HG03280 (cell line): ENCODE measurements around the gene SACM1L.
"Not testable (repeated sequence)": the region's sequence is repeated elsewhere in the genome, so short reads cannot be mapped to it uniquely, and the experiment has no call there.

Experiments used
- ATAC-seq: cut with Tn5 transposase; IDR thresholded peaks from one replicate; pipeline ENCODE4 v1.9.1; 2021; ENCODE audit warnings: mild to moderate bottlenecking, moderate library complexity; ENCODE audit not compliant: unreplicated experiment

Gene SACM1L

GRCh38 chr3:45690336-45691035 is 1.3 kb downstream of the SACM1L start:
- no peak for ATAC-seq

DNA sequence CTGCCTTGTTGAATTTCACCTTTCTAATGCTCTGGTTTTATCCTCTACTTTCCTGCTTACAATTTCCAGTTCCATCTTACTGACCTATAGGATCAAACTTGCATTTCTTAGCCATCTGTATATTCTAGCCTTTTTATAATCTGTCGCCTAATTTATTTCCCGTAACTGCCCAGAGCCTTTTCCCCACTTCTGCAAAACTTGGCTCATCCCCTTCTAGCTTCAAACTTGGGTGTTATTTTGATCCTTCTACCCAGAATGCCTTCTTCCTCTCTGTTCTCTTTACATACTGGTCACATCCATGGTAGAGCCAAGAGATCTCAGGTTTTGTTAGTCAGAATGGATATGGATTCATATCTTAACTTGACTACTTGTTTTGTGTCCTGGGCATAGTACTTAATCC is 2.6 kb downstream of the SACM1L start:
- ATAC-seq = no peak

DNA sequence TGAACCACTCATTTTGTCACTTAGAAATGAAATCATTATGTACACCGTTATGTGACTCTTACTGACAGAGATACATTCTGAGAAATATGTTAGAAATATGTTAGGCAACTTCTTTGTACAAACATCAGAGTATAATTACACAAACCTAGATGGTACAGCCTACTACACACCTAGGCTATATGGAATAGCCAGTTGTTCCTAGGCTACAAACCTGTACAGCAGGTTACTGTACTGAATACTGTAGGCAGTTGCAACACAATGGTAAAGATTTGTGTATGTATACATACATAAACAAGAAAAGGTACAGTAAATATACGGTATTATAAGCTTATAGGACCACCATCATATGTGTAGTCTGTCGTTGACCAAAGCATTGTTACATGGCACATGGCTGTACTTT is 3.7 kb downstream of the SACM1L start:
- ATAC-seq = no peak

DNA sequence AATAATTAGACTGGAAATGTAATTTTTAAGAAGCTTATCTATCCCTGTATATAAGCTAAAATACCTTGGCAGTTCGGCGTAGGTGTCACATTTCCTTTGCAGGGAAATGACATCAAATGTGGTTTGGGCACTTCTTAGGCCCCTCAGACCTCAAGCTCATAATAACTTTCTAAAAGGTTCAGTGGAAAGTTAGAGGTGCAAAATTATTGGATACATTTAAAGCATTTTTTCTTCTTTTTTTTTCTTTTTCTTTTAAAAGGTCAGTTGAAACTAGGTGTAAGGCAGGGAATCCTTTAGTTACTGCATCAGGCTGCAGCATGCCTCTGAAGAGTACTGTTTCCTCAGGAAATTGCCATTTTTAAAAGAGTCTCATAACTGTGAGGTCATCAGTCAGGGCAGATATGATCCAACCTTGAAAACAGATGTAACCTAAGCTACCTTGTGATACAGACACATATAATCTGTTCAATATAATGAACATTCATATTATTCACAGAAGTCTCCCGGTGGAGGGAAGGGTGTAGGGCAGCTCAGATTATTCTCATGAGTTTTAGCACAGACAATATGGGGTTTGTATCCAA is 4.8 kb downstream of the SACM1L start:
- ATAC-seq = no peak

GRCh38 chr3:45695166-45695565 is 6.0 kb downstream of the SACM1L start:
- ATAC-seq = not testable (repeated sequence)

DNA sequence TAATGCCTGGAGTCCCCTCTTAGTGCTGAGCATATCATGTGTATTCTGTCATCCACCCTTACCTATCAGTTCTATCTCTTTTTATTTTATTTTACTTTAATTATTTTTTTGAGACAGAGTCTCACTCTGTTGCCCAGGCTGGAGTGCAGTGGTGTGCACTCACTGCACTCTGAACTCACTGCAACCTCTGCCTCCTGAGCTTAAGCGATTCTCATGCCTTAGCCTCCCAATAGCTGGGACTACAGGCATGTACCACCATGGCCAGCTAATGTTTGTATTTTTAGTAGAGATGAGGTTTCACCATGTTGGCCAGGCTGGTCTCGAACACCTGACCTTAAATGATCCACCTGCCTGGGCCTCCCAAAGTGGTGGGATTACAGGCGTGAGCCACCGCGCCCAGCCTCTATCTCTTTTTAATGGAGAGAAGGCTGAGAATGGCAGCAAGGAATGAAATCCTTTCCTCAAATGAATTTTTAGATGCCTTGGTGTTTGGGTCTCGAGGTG is 11.4 kb downstream of the SACM1L start:
- no peak for ATAC-seq

GRCh38 chr3:45701172-45701867 is 12.1 kb downstream of the SACM1L start:
- ATAC-seq = no peak

- ATAC-seq = no peak
Measured at GRCh38 chr3:45704301-45704943, 15.2 kb downstream of the SACM1L start.

DNA sequence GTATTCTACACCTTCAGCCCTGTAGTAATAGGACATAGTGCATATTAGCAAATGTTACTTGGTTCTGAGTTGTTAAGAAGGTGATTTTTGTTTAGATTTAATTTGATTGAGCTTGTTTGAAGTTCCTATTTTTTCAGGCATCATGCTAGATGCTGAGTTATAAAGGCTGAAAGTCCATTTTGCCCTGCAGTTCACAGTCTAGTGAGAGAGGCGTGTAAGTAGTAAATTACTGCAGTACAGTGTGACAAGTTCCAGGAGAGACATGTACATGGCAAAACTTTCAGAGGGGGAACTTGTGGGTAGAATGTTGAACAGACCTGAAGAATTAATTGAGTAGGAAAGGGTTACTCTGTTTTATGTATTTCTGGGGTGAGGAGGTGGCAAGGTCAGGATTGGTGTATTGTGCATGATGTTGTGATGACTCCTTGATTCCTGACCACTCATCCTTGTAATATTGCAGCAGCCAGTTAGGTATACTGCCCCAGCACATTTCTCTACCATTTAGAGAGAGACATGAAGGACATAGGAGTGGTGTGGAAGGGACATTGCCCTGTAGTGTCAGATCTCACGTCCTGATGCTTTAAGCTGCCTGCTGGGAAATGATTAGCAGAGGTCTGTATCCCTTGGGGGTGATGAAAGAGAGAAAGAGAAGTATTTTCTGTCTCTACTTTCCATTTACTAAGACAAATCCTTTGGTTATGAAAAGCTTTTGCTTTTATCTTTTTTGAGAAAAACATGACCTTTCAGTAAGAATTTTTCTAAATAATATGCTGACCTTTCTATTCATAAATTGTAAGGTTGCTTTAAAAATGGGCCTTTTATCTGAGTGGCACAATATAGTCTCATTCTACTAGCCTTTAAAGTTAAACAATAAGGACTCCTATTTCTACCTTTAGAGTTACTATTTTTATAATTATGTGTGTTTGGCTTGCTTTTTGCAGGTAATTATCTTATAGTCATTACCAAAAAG is 16.9 kb downstream of the SACM1L start:
- ATAC-seq = no peak

DNA sequence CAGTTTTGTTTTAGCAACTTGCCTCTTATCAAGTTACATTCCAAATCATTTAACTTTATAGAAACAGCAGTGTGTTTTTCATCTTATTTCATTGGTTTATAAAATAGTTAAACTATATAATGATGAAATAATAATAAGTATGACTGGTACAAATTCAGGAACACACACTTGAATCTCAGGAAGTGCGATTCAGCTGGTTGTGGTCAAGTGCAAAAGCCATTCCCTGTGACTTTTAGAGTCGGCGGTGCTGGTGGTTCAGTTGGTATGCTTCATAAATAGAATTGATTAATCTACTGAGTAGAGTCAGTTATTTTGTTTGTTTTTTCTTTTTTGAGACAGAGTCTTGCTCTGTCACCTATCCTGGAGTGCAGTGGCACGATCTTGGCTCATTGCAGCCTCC is 22.7 kb downstream of the SACM1L start:
- ATAC-seq = no peak

GRCh38 chr3:45712434-45713110 is 23.4 kb downstream of the SACM1L start:
- no peak for ATAC-seq

GRCh38 chr3:45715945-45716344 is 26.7 kb downstream of the SACM1L start:
- ATAC-seq = no peak

GRCh38 chr3:45716790-45717336 is 27.7 kb downstream of the SACM1L start:
- no peak for ATAC-seq

DNA sequence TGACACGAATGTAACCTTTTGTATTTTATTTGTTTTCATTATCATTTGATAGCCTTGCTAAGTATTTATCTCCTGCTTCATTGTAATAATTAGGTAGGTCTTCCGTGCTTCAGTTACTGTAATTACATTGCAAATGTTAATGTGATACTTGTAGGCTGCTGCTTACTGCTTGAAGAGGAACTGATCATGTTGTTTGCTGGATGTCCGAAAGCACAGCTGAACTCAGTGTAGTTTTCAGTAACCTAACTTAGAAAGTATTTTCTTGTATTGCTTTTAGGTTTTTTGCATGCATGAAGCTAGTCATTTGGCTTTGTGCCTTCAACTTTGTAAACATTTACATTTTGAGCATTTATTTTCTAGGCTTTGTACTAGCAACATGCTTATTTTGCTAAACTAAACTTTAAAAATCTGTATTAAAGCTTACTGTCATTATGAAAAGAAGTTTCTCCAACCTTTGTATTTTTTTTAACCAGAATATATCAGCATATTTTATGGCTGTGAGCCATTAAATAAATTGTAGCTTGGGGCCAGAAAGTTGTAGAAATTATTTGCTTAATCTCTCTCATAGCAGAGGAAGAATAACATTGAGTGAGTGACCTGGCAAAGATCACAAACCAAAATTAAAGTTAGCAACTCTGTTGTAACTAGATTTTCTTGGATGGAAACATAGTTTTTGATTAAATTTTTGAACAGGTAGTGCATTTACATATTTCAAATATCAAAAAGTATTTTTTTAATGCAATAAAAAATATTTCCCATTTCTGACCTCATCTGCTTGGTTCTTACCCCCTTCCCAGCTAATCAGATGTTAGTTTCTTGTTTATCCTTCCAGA is 30.7 kb downstream of the SACM1L start:
- no peak for ATAC-seq

DNA sequence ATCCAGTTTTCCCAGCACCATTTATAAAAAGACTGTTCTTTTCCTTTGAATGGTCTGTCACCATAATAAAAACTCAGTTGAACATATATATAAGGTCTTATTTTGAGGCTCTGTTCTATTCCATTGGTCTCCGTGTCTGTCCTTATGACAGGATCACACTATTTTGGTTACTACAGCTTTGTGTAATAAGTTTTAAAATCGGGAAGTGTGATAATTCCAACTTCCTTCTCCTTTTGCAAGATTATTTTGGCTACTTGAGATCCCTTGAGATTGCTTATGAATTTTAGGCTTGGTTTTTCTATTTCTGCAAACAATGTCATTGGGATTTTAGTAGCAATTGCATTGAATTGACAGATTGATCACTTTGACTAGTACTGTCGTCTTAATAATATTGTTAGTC is 35.7 kb downstream of the SACM1L start:
- no peak for ATAC-seq

DNA sequence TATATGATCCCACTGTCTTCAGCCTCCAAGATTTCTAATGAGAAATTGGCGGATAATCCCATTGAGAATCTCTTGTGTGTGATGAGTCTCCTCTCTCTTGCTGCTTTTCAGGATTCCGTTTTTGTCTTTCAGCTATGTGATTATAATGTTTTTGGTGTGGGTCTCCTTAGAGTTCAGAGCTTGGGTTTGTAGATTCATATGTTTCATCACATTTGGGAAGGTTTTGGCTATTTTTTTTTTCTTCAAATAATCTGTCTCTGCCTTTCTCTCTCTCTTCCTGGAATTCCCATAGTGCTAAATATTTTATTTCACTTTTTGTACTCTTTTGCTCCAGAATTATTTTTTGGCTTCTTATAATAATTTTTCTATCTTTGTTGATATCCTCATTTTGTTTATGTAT is 40.4 kb downstream of the SACM1L start:
- ATAC-seq = no peak

DNA sequence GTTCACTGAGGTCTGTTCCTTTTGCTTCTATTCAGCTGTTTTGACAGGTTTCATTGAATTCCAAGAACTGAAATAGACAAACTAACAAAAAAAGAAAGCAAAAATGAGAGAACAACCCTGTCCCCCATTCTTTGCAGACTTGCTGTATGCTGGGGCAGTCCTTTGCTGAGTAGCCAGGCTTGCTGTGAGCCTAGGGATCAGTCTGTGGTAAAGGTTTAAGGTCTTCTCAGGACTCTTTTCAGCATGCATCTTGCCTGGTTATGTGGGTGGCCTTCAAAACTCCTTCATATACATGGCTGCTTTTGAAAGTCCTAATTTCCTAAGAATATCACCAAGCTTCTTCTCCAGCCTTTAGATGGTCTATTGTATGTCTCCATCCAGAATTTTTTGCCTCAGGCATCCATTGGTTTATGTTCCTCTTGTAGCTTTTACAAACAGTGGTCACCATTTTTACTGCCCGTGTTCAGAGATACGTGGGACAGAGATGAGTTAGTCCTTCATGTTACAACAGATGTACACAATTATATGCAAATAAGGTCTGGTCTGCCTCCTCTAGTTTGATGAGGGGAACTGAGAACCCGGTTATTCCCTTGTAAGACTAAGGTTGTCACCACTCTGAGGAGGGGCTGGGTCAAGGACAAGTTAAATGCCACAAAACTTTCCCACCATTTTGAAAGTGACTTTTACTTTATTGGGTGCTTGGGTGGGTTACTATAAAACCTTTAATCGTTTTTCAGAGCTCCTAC is 41.4 kb downstream of the SACM1L start:
- ATAC-seq = no peak

GRCh38 chr3:45736707-45737106 is 47.5 kb downstream of the SACM1L start:
- ATAC-seq = no peak
